GM21515 (cell line): ENCODE data around the gene GLB1L3.
"Not testable (repeated sequence)": the region's sequence is repeated elsewhere in the genome, so short reads cannot be mapped to it uniquely, and the experiment has no call there.

Source experiments
- ATAC-seq: cut with Tn5 transposase; IDR thresholded peaks from one replicate; pipeline ENCODE4 v1.9.1; 2021; ENCODE audit not compliant: unreplicated experiment

The GLB1L3 gene

DNA sequence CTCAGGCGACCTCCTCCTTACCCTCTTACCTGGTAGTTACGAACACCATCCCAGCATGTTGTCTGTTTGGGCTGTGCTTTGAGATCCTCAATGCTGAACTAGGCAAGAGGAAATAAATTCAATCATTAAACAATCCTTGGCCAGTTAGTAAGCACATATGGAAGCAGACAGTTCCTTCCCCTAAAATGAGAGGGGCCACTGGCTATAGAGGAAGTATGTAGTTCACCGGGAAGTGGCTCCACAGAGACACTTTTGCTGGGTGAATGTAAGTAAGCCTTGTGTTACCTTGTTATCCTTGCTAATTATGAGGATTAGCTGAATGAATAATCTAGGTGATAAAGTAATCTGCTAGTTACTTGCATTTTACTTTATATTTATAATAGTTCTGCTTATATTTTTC is 25.9 kb upstream of the GLB1L3 start:
- ATAC-seq: no peak

DNA sequence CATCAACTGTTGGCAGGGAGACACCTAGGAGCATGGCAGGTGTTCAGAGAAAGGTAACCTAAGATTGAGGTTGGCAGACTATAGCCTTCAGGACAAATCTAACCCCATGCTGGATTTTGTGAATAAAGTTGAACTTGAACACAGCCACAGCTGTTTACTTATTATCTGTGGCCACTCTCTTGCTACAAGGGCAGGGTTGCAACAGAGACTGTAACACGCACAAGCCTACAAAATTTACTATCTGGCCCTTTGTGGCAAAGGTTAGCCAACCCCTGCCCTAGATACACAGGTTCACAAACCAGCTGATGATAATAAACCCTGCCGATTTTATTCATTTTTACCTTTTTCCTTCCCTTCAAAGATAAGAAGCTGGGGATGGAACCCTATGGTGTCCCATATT is 25.5 kb upstream of the GLB1L3 start:
- no peak for ATAC-seq

DNA sequence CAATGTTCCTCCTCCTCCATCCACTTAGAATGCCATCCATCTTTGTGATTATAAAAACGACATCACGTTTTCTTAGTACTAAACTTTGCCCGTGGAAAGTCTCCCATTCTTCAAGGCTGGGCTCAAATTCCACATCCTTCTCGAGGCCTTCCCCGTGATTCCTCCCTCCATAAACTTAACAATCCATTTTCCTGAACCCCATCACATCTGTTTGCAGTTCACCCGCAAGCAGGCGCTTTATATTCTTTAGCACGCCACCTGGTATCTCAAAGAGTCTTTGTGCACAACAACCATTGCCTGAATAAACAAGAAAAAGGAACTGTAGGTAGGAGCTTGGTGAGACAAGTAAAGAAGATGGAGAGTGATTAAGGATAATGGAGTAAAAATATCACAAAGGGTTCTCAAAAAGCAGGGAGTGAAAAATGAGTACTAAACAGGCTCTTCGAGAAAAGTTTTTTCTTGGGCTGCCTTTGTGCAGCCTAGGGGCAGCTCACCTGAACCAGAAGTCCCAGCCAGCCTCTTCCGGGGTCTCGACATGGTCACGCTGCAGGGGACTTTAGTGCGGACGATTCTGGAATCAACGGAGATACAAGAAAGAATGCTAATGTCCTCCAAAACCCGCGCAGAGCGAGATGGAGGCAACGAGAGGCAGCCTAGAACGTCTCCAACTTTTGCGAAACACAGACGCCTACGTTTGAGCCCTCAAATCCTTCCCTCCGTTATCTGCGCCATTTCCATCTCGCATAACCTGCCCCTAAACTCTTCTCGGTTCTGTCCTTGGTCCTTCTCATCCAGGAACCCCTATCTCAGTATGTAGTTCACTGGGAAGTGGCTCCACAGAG is 23.6 kb upstream of the GLB1L3 start:
- ATAC-seq: peak; percentile 23

DNA sequence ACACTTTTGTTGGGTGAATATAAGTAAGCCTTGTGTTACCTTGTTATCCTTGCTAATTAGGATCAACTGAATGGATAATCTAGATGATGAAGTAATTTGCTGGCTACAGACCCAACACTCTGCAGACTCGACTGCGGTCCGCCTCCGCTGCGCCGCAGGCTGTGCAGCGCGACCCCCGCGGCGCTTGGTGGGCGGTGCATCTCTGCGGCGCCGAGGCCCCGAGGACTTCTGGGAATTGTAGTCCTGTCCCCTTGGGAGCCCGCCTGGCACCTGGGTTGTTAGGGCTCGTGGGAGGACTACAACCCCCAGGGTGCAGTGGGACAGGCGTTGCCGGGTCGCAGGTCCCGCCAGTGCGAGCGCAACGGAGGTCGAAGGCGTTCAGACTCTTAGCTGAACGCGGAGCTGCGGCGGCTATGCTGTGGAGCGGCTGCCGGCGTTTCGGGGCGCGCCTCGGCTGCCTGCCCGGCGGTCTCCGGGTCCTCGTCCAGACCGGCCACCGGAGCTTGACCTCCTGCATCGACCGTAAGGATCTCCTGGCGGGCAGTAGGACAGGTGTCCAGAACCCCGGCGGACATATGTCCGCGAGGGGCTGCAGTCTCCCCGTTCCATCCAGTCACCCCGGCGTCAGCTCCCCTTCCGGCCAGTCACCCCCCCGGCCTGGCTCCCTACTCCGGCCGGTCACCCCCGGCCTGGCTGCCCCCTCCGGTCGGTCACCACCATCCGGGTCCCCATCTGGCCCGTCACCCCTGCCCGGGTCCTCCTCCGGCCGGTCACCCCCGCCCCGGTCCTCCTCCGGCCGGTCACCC is 22.8 kb upstream of the GLB1L3 start, which contains the start of the genes ACAD8 and THYN1:
ACAD8 (plus strand) TSS at position 381 of the 806 bp plus-strand sequence; CDS start at position 414, 33 bp downstream.
THYN1 (minus strand) TSS at position 165 of the 806 bp plus-strand sequence. CDS start 470 bp downstream, outside the sequence.
- peak; percentile 99 for ATAC-seq

DNA sequence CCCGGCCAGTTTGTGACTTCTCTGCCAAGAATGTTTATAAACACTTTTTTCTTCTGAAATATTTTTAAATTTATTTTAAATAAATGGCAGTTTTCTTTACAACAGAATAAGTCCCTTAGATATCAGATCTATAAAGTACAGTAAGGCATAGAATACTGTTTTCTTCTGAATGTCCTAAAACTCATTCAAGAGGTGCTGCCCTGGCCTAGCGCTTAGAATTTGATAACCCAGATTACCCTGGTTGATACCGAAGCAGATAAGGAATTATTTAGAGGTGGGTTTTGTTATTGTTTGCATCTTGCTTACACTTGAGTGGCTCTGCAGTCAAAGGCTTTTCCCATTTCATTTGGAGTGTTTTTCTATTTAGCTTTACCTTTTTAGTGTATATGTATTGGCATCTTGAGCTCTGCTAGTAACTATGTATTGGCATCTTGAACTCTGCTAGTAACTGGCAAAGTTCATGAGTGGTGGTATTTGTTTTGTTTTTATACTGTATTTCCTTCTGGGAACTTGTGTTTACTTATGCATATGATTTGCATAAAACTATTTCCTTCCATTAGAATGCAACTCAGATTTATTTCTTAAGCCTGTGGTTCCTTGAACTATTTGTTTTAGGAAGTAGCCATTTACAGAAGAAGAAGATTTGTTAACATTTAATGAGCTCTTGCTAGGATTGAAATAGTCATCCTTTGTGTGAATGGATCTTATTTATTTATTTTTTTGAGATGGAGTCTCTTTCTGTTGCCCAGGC is 21.6 kb upstream of the GLB1L3 start:
- ATAC-seq: no peak

DNA sequence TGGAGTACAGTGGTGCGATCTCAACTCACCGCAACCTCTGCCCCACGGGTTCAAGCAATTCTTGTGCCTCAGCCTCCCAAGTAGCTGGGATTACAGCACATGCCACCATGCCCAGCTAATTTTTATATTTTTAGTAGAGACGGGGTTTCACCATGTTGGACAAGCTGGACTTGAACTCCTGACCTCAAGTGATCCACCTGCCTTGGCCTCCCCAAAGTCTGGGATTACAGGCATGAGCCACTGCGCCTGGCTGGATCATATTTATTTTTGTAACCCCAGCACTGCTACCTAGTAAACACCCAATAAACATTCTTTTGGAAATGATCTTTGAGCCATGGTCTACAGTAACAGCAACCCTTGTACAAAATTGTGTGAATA is 21.0 kb upstream of the GLB1L3 start:
- not testable (repeated sequence) for ATAC-seq

DNA sequence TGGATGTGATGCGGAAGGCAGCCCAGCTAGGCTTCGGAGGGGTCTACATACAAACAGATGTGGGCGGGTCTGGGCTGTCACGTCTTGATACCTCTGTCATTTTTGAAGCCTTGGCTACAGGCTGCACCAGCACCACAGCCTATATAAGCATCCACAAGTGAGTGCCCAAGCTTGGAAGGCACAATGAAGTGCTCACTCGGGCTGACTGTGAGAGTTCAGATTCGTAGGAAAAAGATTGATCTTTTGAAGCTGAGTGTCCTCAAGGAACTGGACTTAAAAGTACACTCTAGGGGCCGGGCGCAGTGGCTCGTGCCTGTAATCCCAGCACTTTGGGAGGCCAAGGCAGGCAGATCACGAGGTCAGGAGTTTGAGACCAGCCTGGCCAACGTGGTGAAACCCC is 19.1 kb upstream of the GLB1L3 start:
- no peak for ATAC-seq

DNA sequence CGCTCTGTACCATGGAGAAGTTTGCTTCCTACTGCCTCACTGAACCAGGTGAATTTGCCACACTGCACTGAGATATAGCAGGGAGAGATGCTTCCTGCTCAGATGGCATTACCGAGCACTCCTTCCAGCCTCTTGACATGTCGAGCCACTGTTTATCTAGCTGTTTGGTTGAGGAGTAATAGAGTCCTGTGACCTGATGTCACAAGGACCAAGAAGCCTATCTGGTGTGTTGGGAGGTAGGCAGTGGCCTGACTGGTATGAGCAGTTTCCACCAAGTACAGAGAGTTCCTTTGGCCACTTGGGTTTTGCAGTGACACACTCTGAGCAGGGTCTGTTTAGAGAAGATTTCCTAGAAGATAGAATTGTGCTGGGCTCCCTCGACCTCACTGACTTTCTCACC is 17.6 kb upstream of the GLB1L3 start:
- no peak for ATAC-seq

DNA sequence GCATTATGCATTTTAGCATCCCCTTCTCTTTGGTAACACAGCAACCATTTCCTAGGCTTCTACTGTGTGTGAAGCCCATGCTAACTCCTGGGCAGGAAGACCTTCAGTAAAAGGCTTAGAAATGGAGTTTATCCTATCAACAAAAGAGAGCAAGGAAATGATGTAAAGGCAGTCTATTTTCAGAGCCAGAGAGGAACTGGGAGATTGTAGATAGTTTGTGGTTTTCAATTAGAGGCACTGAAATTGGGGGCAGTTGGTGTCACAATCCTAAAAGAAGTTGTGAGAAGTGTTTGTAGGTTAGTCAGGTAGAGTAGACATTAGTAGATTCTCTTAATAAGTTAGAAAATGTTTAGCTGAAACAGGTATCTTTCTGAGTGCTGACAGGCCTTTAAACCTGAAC is 15.7 kb upstream of the GLB1L3 start:
- no peak for ATAC-seq

DNA sequence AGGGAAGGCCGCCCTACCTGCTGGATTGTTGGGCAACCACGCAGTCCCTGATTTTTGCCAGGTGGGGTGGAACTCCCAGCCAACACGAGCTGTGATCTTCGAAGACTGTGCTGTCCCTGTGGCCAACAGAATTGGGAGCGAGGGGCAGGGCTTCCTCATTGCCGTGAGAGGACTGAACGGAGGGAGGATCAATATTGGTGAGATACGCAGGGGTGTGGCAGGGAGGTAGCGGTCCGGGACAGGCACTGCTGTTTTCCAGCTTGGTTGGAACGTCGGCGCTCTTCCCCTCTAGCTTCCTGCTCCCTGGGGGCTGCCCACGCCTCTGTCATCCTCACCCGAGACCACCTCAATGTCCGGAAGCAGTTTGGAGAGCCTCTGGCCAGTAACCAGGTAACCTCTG is 15.2 kb upstream of the GLB1L3 start:
- no peak for ATAC-seq

DNA sequence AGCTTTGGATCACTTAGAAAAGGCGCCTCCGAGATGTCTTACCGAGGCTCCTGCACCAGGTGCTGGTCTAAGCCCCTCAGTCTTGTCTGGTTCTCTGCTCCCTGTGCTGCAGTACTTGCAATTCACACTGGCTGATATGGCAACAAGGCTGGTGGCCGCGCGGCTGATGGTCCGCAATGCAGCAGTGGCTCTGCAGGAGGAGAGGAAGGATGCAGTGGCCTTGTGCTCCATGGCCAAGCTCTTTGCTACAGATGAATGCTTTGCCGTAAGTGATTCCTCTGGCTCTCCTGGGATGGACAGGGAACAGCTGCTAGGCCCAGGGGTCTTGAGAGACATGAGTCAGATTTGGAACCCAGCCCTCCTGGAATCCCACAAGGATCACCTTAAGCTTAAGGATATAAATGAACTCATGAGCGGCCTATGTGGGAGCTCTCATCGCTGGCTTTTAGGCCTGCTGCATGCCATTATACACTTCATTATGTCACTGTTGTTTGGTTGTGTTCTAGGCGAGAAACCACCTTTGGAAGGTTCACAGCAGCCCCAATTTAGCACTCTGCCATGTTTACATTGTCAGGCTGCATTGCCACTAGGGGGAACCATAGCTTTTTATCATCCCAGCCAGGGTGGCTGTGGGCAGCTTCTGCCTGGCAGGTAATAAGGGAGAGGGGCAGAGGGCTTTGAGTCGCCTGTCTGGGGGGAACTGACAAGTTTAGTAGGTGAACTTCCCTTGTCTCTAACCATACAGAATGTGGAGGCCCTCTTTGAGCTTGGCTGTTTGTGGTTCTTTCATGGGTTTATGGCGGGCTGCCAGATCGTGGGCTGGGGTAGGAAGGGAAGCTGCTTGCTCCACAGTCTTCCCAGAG is 14.3 kb upstream of the GLB1L3 start:
- no peak for ATAC-seq

DNA sequence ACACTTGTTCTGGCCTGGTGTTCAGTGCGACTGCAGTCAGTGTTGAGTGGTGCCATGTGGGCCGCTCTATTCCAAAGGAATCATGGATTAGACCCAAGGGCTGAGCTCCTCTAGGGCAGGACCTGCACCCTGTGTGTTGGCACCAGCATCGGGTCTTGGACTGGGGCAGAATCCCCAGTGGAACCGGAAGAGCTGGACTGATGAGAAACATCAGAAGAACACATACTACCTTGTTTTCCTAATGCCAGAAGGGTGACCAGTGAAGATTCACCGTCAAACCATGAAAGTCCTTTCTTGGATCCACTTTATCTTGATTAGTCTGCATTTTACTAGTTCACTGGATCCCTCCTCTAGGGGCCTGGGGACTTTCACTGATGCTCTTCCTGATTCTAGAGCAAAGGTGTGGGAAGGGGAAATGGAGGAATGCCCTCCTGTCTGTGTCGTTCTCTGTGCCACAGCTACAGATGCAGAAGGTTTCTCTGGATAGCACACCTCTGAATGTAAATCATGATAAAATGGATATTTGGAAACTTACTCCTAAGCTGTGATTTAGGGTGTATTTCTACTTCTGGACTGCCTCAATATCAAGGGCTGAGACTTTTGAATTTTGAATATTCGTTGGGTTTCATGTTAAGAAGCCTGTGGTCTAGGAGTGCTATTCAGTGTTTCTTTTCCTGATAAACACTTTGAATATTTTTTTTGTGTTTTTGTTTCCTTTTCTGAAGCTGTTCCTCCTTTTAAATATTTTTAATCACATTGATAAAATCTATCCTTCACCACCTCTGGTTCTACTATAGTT is 11.0 kb upstream of the GLB1L3 start:
- ATAC-seq: no peak

DNA sequence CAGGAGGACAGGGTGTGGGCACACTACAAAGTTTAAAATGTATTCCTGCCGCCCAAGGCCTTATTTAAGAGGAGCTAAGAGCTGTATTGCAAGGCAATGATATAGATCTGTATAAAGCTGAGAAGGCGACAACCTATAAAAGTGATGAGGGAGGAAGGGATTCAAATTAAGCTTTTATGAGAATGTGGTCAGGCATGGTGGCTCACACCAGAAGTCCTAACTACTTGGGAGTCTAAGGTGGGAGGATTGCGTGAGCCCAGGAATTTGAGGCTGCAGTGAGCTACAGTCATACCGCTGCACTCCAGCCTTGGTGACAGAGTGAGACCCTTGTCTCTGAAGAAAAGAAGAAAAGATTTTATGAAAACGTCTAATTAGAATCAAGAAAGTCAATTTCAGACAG is 9.7 kb upstream of the GLB1L3 start:
- no peak for ATAC-seq

DNA sequence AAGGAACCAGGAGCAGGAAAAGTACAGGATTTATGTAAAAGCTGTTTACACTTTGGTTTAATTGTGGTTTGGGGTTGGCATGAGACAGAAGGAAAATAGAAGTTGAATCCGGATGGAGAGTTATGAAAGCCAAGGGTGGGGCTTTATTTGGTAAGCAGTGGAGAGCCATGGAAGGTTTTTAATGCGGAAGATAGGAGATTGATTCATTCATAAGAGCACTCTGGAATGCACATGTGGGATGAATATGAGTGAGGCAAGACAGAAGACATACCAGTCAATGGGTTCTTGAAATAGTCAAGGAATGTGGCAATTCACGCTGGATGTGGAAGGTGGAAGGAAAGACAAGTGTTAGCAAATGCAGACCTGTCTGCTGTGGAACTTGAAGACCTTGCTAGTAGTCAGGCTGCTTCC is 9.3 kb upstream of the GLB1L3 start:
- ATAC-seq: no peak

DNA sequence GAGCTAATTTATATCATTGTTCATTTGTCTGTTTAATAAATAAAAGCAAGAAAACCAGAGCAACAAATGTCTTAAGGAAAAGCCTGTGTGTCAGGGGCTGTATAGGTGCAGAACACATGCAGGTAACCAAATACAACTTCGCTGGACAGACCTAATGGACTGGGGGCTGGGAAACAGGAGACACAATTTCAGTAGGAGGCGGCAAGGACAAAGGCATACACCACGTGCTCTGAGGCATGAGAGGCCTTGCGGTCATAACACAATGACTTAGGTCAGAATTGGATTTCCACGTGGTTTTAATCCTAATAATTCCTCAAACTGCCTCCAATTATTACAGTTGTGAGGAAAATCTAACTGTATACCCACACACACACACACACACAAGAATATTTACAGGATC is 8.7 kb upstream of the GLB1L3 start:
- ATAC-seq: no peak

DNA sequence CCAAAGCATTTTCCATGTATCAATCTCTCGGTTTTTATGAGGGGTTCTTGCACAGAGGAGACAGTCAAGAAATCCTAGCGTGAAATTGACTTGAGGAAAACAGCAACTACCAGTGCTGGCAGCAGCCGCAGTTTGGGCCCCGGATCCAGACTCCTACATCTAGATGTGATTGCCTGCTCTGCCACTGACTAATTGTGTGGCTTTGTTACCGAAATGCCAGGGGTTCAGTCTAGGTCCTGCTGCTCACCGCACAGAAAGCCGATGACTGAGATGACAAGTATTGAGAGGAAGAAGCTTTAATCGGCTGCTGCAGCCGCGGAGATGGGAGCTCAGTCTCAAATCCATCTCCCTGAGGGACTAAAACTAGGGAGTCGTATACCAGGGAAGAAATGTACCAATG is 8.2 kb upstream of the GLB1L3 start:
- ATAC-seq: no peak

DNA sequence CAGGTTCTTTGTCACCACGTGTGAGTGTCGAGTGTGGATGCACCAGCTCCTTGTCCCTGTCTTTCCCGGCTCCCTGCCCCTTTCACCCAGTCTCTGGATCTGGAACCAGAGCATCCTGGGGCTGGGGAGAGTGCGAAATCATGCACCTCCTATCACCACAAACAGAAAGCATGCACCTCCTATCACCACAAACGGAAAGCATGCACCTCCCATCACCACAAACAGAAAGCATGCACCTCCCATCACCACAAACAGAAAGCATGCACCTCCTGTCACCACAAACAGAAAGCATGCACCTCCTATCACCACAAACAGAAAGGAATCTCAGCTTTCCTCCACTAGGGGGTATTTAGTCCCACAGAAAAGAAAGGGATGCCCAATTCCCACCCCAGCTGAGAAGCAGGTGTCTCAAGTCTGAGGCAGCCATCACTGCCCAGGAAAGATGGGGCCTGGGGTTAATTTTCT is 5.9 kb upstream of the GLB1L3 start:
- ATAC-seq: no peak

DNA sequence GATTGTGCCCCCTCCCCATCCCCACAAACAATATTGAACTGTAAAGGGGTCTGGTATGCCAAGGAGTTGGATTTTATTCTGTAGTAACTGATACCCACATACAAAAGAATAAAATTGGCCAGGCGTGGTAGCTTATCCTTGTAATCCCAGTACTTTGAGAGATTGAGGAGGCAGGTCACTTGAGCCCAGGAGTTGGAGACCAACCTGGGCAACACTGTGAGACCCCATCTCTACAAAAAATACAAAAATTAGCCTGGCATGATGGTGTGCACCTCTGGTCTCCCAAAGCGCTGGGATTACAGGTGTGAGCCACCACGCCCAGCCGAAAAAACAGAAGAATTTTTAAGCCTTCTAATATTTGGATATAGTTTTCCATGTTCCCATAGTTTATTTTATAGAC is 4.2 kb upstream of the GLB1L3 start:
- ATAC-seq: no peak
